Effector CD8-positive, alpha-beta T cell (primary cell): ENCODE data around the gene OCA2.

Experiments used
- DNase-seq: peaks from one replicate; lab custom pipeline; 2025; lab: John Stamatoyannopoulos, UW

The OCA2 gene

DNA sequence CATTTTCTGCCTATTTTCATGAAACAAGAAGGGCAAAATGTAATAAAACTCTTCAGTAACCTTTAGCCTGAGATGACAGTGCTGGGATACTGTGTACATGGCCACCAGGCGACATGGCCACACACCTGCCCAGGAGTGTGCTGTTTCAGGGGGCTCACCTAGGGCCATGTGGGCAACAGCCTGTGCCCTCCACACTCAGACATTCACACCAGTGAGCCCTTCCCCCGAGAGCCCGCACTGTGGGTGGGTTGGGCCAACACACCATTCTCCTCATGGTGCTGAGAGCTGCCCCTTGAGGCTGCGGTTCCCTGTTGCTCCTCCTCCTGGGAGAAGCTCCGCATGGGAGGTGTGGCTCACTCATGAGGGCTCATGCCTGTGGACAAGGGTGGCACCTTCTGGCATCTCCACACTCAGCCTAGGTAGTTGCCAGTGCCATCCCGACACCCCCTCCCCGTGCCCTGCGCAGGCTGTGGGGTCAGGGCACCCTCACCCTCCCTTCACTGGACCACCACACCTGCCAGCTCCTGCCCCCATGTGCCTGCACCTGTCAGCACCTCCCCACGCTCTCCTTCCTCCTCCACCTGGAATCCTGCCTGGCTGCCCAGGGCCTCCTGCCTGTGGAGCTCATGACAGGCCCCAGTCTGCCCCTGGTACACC, 19.7 kb downstream of the OCA2 start:
- no peak for DNase-seq

DNA sequence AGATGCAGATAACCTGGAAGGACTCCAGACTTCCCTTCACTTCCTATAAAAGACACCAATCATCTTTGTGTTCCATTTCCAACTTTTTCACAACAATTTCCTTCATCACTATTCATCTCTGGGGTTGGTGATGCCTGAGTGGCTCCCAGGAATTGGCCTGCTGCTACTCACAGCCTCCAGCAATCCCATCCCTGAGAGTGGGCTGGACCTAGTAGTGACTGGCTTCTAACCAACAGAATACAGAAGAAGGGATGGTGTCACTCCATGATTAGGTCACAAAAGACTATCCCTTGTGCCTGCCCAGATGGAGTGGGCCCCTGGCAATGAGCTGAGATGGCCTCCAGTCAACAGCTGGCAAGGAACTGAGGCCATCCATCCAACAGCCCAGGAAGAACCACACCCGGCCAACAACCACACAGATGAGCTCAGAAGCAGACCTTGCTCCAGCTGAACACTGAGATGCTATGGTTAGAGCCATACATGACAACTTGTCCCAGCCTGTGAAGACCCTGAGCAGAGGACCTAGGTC, 20.9 kb downstream of the OCA2 start:
- DNase-seq, result no peak

DNA sequence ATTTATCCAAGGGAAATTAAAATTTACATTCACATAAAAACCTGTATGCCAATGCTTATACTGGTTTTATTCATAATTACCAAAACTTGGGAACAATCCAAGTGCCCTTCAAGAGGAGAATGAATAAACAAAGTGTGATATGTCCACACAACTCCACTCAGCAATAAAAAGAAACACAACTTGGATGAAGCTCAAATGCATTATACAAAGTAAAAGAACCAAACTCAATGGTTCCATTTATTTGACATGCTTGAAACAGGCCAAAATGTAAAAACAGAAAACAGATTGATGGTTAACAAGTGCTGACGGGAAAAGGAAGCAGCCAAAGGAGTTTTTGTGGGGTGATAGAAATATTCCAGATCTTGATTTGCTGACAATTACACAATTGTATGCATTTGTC, 23.5 kb downstream of the OCA2 start:
- no peak for DNase-seq

DNA sequence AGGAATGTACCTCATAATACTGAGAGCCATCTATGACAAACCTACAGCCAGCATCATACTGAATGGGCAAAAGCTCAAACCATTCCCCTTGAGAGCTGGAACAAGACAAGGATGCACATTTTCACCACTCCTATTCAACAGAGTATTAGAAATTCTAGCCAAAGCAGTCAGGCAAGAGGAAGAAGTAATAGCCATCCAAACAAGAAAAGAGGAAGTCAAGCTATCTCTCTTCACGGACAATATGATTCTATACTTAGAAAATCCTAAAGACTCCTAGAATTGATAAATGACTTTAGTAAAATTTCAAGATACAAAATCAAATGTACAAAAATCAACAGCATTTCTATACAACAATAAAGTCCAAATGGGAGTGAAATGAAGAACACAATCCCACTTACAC, 30.2 kb downstream of the OCA2 start:
- no peak for DNase-seq

DNA sequence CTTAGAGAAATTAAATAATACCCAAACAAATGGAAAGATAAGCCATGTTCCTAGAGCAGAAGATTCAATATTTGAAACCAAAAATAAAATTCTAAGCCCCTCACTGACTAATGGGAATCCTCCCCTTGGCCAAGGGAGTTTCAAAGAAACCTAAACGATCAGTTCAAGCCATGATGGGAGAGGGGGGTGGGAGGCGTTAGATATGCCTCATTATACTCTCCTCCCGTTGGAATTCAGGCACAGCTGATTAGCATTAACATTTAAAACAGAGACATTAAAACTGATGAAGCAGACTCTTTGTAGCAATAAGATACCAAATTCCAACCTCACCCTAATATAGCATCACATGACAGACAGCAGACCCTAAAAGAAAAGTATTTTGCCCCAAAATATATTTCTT, 32.9 kb downstream of the OCA2 start:
- no peak for DNase-seq

DNA sequence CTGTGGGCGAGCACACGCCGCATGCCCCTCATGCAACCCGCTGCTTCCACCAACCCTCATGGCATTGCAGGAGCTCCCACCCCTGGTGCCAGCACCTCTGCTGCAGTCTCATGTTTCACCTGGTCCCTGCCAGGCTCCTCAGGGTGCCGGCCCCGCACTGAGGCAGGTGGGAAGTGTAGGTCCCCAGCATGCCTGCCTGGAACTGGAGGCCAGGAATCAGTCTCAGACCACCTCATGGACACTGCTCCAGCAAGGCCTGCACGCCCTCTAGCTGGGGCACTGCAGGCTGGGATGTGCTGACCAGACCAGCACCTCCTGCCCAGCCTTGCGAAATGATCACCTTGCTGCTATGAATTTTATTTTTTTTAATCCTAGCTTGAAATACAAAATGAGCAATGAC, 39.1 kb downstream of the OCA2 start:
- DNase-seq, result no peak

DNA sequence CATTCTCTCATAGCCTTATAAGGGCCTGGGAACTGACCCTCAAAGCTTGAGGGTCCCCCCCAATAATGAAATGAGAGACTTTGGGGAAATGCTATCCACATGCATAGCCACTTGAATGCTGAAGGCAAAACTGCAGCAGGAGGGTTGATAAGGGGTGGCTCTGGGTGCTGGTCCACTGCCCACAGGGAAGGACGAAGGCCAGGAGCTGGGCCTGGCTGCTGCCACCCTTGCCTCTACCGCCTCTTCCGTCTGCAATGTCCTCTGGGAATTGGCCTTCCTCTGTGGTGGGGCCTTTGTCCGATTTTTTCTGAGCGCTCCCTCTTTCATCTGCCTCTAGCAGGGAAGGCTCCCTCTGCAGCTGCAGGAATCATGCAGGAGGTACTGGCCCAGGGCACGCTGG, 41.0 kb downstream of the OCA2 start:
- no peak for DNase-seq

DNA sequence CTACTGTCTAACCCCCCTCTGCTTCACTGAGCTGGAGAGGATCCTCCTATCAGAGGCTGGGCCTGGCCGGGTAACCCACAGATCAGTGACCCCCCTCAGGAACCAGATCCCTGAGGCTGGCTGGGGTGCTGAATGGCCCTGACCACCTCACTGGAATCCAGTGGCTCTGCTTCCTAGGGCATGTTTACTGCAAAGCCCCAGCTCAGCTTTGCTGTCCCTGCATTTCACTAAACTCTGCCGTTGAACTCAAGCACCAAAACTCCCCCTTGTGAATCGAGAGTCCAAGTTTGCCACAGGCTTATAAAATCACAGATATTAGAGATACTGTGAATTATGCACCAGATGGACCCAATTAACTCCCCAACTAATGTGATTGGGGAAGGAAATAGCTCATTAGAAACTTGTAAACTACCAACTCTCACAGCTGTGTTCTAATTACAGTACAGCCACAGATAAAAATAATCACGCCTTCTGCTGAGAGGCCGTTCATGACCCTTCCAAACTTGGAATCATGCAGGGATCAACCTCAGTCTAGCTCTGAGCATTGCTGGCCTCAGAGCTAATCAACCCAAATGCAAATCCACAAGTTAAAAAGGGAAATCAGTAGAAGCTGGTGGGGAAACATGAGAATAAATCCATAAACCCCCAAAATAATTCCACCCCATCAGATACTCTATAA, 47.0 kb downstream of the OCA2 start:
- DNase-seq, result no peak

DNA sequence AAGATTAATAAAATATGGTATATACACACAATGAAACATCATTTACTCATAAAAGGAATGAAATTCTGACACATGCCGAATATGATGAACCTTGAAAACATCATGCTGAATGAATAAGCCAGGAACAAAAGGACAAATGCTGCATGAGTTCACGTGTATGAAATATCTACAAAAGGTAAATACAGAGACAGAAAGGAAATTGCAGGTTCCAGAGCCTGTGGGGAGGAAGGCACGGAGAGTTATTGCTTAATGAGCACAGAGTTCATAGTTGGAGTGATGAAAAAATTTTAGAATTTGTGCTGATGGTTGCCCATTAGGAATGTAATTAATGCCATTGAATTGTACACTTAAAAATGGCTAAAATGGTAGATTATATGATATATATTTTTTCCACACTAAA, 49.5 kb downstream of the OCA2 start:
- no peak for DNase-seq

DNA sequence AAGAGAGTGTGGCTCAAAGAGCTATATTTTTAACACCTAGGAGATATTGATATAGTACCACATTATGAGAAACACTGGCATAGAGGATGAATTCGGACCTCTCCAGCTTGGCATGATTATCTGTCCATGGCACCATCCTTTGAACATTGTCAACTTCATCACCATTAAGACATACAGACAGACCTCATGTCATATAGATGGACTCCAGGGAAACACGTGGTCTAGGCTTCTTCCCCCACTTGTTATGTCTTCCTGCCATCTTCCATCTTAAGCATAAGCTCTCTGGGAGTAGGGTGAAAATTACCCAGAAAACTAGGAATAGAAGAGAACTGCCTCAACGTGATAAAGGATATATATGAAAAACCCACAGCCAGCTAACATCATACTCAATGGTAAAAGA, 51.8 kb downstream of the OCA2 start:
- no peak for DNase-seq

DNA sequence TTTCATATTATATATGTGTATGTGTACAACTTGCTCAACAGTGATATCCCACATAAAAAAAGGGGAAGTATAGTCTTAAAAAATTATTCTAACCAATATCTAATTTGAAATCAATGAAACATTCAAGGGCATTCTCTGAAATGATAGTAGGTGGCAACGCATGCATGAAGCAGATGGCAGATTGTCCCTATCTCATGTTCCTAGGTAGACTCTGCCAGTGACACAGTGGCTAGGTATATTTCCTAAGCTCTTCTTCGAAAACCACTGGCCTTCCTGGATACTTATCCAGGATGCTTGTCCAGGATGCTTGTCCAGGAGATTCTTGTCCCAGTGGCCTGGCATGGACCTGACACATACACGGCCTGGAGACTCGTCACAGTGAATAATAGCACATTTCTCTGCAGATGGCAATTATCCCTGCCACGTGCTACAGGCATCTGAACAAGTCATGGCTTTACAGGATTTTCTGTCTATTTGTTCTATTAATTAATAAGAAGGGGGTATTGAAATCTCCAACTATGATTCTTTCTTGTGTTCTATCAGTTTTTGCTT, 54.9 kb downstream of the OCA2 start:
- no peak for DNase-seq

DNA sequence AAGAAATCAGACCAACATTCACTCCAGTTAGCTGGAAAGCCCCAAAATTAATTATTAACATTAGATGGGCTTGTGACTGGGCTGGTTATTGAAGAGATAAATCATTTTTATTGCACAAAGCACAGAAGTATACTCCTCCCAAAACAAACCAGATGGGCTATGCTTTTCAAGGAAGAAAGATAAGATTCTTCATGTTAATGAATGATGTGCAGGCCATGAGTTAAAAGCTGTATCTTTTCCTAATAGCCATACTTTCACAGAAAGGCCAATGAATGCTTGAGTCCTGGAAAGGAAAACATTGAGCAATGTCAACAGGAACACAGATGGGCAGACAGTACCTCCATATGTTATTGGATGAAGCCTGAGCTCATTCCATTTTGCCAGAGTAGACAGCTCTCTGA, 55.4 kb downstream of the OCA2 start:
- DNase-seq, result no peak

DNA sequence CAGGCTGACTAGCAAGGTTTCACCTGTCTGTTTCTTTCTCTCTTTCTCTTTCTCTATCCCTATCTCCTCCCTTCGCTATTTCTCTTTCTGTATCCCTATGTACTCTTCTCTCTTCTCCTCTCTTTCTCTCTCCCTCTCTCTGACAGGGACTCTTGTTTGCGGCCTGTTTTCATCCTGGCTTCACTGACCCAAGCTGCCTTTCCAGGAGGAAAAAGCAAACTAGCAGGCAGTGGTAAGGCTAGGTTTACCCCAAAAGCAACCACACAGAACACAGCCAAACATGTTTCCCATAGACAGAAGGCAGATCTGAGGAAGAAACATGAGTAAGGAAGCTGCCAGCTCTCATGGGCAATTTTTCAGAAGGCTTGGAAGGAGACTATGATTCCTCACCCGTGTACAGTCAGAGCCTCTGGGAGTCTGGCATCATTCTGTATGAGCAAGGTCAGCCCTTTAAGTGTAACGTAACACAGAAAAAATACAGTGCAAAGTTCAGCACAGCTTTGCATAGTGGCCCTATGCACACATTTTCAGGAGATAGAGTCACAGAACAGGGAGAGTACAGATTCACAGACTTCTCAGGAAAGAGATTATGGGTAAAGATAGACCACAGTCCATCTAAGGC, 61.0 kb downstream of the OCA2 start:
- no peak for DNase-seq

DNA sequence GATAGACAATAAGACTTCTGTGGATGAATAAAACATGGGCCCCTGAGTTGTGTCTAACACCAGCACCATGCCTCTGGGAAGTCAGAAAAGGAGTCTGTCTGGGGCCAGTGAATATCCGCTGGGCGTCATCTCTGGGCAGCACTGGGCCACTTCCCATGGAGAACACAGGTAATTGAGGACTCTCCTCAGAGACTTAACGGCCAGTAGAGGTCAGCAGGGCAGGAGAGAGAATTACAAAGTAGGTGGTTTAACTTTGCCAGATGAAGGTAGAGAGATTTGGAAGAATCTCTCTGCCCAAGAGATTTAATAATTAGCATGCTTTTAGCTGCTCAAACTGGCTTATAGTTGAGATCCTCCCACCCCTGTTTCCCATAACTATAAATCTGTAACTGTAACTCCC, 65.7 kb downstream of the OCA2 start:
- DNase-seq, result no peak

DNA sequence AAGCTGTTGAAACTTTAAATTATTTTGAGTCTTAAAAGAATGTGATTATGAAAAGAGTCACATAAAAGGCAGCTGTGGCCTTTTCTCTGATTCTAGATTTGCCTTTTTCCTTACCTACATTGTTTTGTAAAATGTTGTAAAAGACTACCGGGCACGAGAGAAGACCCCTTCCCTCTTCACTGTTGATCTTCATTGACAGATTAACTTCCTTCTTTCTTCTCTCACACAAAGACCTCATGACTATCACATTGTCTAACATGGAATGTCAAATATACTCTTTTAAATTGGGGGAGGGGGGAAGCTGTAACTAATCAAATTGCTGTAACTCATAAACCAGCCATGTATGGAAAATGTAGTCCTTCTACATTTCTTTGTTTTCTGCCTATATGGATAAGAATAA, 68.3 kb downstream of the OCA2 start:
- DNase-seq, result no peak

DNA sequence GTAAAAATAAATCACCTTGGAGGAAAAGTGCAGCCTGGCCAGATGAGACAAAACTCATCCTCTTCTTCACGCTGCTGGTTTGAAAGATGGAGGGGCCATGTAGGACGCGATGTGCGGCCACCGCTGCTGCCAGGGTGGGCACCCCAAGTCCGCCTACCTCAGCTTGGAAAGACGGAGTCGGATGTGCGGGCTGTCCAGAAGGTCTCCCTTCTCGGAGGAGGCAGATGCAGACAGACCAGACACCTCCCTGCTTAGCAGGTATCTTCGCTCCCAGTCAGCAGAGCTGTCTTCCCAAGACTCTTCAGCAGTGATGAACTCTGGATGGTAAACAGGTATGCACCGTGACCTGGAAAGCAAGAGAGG, 71.4 kb downstream of the OCA2 start:
- DNase-seq, result no peak

DNA sequence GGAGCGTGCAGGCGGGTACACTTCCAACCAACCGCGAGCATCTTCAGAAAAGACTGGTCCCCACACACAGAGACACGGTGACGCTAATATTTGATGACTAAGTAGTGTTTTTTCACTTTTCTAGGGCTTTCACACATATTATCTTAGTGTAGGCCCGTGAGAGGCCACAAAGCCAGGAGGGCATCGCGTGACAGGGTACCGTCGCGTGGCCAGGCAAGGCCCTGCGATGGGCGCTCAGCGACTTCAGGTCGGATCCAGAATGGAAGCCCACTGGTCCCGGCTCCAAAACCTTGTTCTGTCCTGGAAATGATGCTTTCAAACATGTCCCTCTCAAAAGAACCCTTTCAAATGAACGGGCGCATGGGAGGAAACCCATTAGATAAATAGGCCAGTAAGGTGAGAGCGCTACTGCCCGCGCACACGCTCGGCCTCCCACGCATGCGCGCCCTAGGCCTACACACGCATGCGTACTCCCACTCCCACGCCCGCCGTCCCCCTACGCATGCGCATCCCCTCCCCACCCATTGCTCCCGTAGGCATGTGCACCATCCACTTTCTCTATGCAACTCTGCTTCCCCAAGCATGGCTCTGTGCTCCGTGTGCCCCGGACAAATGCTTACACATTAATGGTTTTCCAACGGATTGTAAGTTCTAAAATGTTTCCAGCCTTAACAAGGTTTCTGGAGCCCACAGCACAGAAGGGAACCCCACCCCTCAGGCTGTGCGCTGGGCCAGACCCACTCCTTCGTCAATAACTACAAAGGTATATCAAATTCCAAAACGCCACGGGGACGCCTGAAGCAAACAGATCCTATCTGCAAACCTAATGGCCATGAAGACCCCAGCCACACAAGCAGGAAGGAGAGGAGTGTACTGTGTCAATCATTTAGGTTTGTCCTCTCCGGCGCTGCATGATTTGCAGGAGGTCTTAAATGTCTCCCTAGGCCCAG, 72.1 kb downstream of the OCA2 start:
- DNase-seq, result no peak

DNA sequence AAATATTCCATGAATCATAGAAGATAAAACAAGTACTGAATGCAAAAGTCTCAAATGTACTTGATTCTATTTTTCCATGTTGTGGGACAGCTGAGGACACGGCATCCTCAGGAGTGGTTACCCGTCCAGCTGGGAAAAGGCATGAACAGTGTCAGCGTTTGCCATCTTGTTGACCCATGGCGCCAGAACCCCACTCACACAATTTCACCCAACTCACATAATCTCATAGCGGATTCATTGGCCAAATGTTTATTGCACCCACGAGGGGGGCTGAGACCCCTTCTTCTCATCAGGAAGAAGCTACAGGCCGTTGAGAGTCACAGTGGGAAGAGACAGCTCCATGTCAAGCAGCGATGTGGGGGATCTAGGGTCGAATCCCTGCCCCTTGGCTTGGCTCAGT, 72.9 kb downstream of the OCA2 start:
- DNase-seq, result no peak

DNA sequence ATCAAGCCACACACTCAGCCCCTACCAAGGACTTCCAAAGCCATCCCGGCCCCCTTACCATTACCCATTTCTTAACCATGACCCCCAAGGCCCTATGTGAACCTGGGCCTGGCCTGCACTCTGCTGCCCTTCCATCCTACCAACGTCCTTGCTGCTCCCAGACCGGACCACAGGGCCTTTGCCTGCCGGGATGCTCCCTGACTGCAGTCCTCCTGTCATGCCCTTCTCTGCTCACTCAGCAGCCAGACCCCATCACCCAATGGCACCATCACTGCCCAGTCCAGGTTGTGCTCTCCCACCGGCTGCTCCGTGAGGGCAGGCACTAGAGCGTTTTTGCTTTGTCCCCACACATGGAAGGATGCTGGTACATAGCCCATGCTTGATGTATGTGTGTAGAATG, 73.7 kb downstream of the OCA2 start:
- DNase-seq, result no peak

DNA sequence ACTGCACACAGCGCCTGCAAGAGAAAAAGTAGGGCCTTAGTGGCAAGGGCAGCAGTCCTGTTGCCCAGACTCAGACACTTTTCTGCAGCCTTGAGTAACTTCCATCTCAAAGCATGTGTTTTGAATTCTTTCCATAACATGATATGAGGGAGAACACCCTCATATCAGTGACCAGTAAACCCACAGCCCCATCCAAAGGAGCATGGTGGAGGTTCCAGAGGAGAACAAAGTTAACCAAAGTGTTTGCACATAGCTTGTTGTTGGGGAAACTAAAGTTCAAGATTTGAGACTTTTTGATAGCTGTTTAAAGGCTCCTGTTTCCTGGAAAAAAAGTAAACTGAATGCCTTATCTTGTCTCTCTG, 74.2 kb downstream of the OCA2 start:
- DNase-seq, result no peak

DNA sequence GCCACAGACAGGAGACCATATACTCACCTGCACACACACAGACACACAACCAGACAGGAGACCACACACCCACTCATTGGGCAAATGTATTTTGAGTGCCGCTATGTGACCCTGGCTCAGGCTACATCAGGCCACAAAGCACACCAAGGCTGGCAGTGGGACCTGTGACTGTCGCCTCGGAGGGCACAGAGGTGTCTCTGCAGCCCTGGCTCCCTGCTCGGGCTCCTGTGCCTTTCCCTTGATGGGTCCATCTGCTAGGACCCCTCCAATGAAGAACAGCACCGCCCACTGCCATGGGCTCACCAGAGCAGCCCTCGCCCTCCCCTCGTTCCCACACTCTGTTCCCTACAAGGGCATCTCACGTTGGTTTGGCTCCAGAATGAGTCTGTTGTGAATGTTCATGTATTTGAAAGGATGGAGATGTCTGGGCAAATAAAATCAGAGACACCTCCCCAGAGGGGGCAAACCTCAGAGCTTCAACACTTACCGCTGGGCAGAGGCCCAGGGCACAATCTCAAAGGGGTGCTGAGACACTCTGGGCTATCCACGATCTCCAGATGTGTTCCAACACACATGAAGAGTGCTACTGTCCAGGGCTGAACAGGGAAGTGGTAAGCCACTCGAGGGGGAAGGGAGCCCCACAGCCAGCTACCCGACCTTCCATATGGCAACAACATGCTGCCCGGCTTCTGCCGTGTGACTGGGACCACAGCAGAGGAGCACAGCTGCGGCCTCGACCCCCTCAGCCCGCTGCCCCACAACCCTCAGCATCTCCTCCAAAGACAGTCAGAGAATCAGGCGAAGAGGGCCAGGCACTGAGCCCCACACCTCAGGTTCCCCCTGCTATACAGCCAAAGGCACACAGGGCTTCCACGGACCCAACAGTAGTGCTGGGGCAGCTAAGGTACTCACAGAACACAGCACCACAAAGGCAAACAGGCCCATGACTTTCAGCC, 74.9 kb downstream of the OCA2 start:
- DNase-seq, result no peak
